ENCODE measurements around the gene ZNF284. TPM values are rescaled to one million over a fixed set of nuclear protein-coding genes. Genes with fewer than 3 reads are reported as not detected.
"Not testable (repeated sequence)": the region's sequence is repeated elsewhere in the genome, so short reads cannot be mapped to it uniquely, and the experiment has no call there.

ZNF284 gene
- total RNA-seq, 1 donor, result 4.3 TPM

- Histone ChIP-seq H3K9me3 (ENCODE audit: low read depth, low read length) (peaks cover 15% of the 10 kb centered on the region), H3K4me3 (ENCODE audit: insufficient read depth, low read length) (peak overlapping the region; percentile 81), H3K27ac (ENCODE audit: low read depth, low read length) (peak overlapping the region; percentile 66), H3K79me2 (ENCODE audit: insufficient read depth, low read length) (peaks cover 21% of the 10 kb centered on the region), H3K27me3 (ENCODE audit: insufficient read depth, low read length) (no peaks in the 10 kb centered on the region), H3K4me2 (ENCODE audit: insufficient read depth, low read length) (peak overlapping the region; percentile 91), H4K20me1 (ENCODE audit: insufficient read depth, low read length) (no peaks in the 10 kb centered on the region), H3K36me3 (ENCODE audit: insufficient read depth, low read length) (peaks cover 21% of the 10 kb centered on the region), H3K4me1 (ENCODE audit: insufficient read depth, low read length) (peaks cover 3% of the 10 kb centered on the region), H2AFZ (ENCODE audit: low read length) (peak overlapping the region; percentile 67)
- TF ChIP-seq, protein P1, sequence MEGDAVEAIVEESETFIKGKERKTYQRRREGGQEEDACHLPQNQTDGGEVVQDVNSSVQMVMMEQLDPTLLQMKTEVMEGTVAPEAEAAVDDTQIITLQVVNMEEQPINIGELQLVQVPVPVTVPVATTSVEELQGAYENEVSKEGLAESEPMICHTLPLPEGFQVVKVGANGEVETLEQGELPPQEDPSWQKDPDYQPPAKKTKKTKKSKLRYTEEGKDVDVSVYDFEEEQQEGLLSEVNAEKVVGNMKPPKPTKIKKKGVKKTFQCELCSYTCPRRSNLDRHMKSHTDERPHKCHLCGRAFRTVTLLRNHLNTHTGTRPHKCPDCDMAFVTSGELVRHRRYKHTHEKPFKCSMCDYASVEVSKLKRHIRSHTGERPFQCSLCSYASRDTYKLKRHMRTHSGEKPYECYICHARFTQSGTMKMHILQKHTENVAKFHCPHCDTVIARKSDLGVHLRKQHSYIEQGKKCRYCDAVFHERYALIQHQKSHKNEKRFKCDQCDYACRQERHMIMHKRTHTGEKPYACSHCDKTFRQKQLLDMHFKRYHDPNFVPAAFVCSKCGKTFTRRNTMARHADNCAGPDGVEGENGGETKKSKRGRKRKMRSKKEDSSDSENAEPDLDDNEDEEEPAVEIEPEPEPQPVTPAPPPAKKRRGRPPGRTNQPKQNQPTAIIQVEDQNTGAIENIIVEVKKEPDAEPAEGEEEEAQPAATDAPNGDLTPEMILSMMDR (IDR thresholded peaks at IDR 0.05; ENCODE audit: extremely low read depth, low read depth, low read length), result no peak
- DNase-seq (ENCODE audit: insufficient read length, low spot score, missing footprints), result peak; percentile 60
Observed at GRCh38 chr19:44111910-44112463, 40.0 kb downstream of the ZNF284 start.

GRCh38 chr19:44112802-44113137 lies 40.8 kb downstream of the ZNF284 start:
- DNase-seq (ENCODE audit: insufficient read length, low spot score, missing footprints), result no peak
- Histone ChIP-seq H3K79me2 (ENCODE audit: insufficient read depth, low read length) (peaks cover 21% of the 10 kb centered on the region), H3K4me3 (ENCODE audit: insufficient read depth, low read length) (peak overlapping the region; percentile 81), H3K4me1 (ENCODE audit: insufficient read depth, low read length) (peaks cover 3% of the 10 kb centered on the region), H3K4me2 (ENCODE audit: insufficient read depth, low read length) (peak overlapping the region; percentile 91), H3K27me3 (ENCODE audit: insufficient read depth, low read length) (no peaks in the 10 kb centered on the region), H3K9me3 (ENCODE audit: low read depth, low read length) (peaks cover 7% of the 10 kb centered on the region), H3K27ac (ENCODE audit: low read depth, low read length) (peak overlapping the region; percentile 66), H3K36me3 (ENCODE audit: insufficient read depth, low read length) (peaks cover 16% of the 10 kb centered on the region), H2AFZ (ENCODE audit: low read length) (peak overlapping the region; percentile 96), H4K20me1 (ENCODE audit: insufficient read depth, low read length) (no peaks in the 10 kb centered on the region)
- TF ChIP-seq, protein P1 (IDR thresholded peaks at IDR 0.05; ENCODE audit: extremely low read depth, low read depth, low read length), result no peak

GRCh38 chr19:44113138-44113783 lies 41.3 kb downstream of the ZNF284 start, which contains the start of gene ZNF225:
Gene ZNF225, plus strand, starts transcription at chr19:44113399. Its CDS starts 2,429 bp downstream, at chr19:44115828.
- H2AFZ ChIP-seq (ENCODE audit: low read length), result peak within 1 kb of the TSS; percentile 96
- TF ChIP-seq, protein P1 (IDR thresholded peaks at IDR 0.05; ENCODE audit: extremely low read depth, low read depth, low read length), result no peak
- H3K79me2 ChIP-seq (ENCODE audit: insufficient read depth, low read length), result peaks cover 21% of the 10 kb centered on the region
- H3K4me1 ChIP-seq (ENCODE audit: insufficient read depth, low read length), result peaks cover 3% of the 10 kb centered on the region
- H4K20me1 ChIP-seq (ENCODE audit: insufficient read depth, low read length), result no peaks in the 10 kb centered on the region
- peaks cover 15% of the 10 kb centered on the region for H3K36me3 ChIP-seq (ENCODE audit: insufficient read depth, low read length)
- H3K27me3 ChIP-seq (ENCODE audit: insufficient read depth, low read length), result no peaks in the 10 kb centered on the region
- peak within 1 kb of the TSS; percentile 81 for H3K4me3 ChIP-seq (ENCODE audit: insufficient read depth, low read length)
- peaks cover 2% of the 10 kb centered on the region for H3K9me3 ChIP-seq (ENCODE audit: low read depth, low read length)
- H3K4me2 ChIP-seq (ENCODE audit: insufficient read depth, low read length), result peak within 1 kb of the TSS; percentile 91
- peak; percentile 94 for DNase-seq (ENCODE audit: insufficient read length, low spot score, missing footprints)
- peak within 1 kb of the TSS; percentile 66 for H3K27ac ChIP-seq (ENCODE audit: low read depth, low read length)

- H3K27ac ChIP-seq (ENCODE audit: low read depth, low read length), result peak overlapping the region; percentile 66
- no peaks in the 10 kb centered on the region for H4K20me1 ChIP-seq (ENCODE audit: insufficient read depth, low read length)
- peaks cover 18% of the 10 kb centered on the region for H3K36me3 ChIP-seq (ENCODE audit: insufficient read depth, low read length)
- TF ChIP-seq, protein P1 (IDR thresholded peaks at IDR 0.05; ENCODE audit: extremely low read depth, low read depth, low read length), result no peak
- peaks cover 21% of the 10 kb centered on the region for H3K79me2 ChIP-seq (ENCODE audit: insufficient read depth, low read length)
- peak overlapping the region; percentile 95 for H2AFZ ChIP-seq (ENCODE audit: low read length)
- peak; percentile 78 for DNase-seq (ENCODE audit: insufficient read length, low spot score, missing footprints)
- peak overlapping the region; percentile 81 for H3K4me3 ChIP-seq (ENCODE audit: insufficient read depth, low read length)
- peaks cover 3% of the 10 kb centered on the region for H3K4me1 ChIP-seq (ENCODE audit: insufficient read depth, low read length)
- H3K27me3 ChIP-seq (ENCODE audit: insufficient read depth, low read length), result no peaks in the 10 kb centered on the region
- H3K9me3 ChIP-seq (ENCODE audit: low read depth, low read length), result no peaks in the 10 kb centered on the region
- H3K4me2 ChIP-seq (ENCODE audit: insufficient read depth, low read length), result peak overlapping the region; percentile 91
Observed at GRCh38 chr19:44113784-44114390, 41.9 kb downstream of the ZNF284 start.

GRCh38 chr19:44121162-44121561 lies 49.2 kb downstream of the ZNF284 start:
- H3K79me2 ChIP-seq (ENCODE audit: insufficient read depth, low read length); DNase-seq (ENCODE audit: insufficient read length, low spot score, missing footprints); H2AFZ ChIP-seq (ENCODE audit: low read length); H3K27me3 ChIP-seq (ENCODE audit: insufficient read depth, low read length); H3K4me2 ChIP-seq (ENCODE audit: insufficient read depth, low read length); H3K4me3 ChIP-seq (ENCODE audit: insufficient read depth, low read length); H4K20me1 ChIP-seq (ENCODE audit: insufficient read depth, low read length); H3K4me1 ChIP-seq (ENCODE audit: insufficient read depth, low read length); H3K9me3 ChIP-seq (ENCODE audit: low read depth, low read length); H3K27ac ChIP-seq (ENCODE audit: low read depth, low read length): not testable (repeated sequence)
- peaks cover 30% of the 10 kb centered on the region for H3K36me3 ChIP-seq (ENCODE audit: insufficient read depth, low read length)

All from osteoblast (primary cell).